Astrocyte (in vitro differentiated cells and primary cell): ENCODE measurements around the gene UAP1L1. TPM values are rescaled to one million over a fixed set of nuclear protein-coding genes. Genes with fewer than 3 reads are reported as not detected.

ENCODE experiments used
- DNase-seq: peaks from one replicate; pipeline ENCODE4 v3.0.0-alpha.2; 2010; ENCODE audit warnings: low read depth
- FAIRE-seq: peaks from 2 replicates; lab custom pipeline; 2011; peaks lifted over from hg19 to GRCh38; lab: Jason Lieb, UNC
- H2AFZ ChIP-seq: 2 replicates; pipeline ENCODE4 v1.6.0; 2012; ENCODE audit warnings: low read depth, low read length, inconsistent platforms
- H3K27ac ChIP-seq: 2 replicates; pipeline ENCODE4 v1.5.1; 2011; ENCODE audit warnings: low read depth, low read length, inconsistent platforms
- H3K27me3 ChIP-seq: 2 replicates; pipeline ENCODE4 v1.6.0; 2011; ENCODE audit warnings: low read length, inconsistent platforms; ENCODE audit not compliant: insufficient read depth
- H3K36me3 ChIP-seq: 2 replicates; pipeline ENCODE4 v1.5.1; 2011; ENCODE audit warnings: low read length, inconsistent platforms; ENCODE audit not compliant: insufficient read depth
- H3K4me1 ChIP-seq: 2 replicates; pipeline ENCODE4 v1.5.1; 2011; ENCODE audit warnings: low read length, inconsistent platforms; ENCODE audit not compliant: insufficient read depth
- H3K4me2 ChIP-seq: 2 replicates; pipeline ENCODE4 v1.6.0; 2012; ENCODE audit warnings: low read length, inconsistent platforms
- H3K4me3 ChIP-seq: 2 replicates; pipeline ENCODE4 v1.5.1; 2011; ENCODE audit warnings: low read depth, mild to moderate bottlenecking, low read length, inconsistent platforms; ENCODE audit not compliant: insufficient read depth
- H3K79me2 ChIP-seq: 2 replicates; pipeline ENCODE4 v1.6.0; 2012; ENCODE audit warnings: mild to moderate bottlenecking, low read length, inconsistent platforms; ENCODE audit not compliant: insufficient read depth
- H3K9ac ChIP-seq: 2 replicates; pipeline ENCODE4 v1.6.0; 2012; ENCODE audit warnings: mild to moderate bottlenecking, low read length, inconsistent platforms
- H3K9me3 ChIP-seq: 2 replicates; pipeline ENCODE4 v1.5.1; 2012; ENCODE audit warnings: low read depth, mild to moderate bottlenecking, low read length, inconsistent platforms; ENCODE audit not compliant: insufficient read depth
- H4K20me1 ChIP-seq: 2 replicates; pipeline ENCODE4 v1.6.0; 2012; ENCODE audit warnings: low read length, inconsistent platforms; ENCODE audit not compliant: insufficient read depth
- H3K27ac Mint-ChIP-seq: one replicate; pipeline ENCODE4 v1.8.0; 2021; ENCODE audit warnings: mild to moderate bottlenecking, mixed read lengths; ENCODE audit not compliant: unreplicated experiment
- H3K27me3 Mint-ChIP-seq: one replicate; pipeline ENCODE4 v1.8.0; 2021; ENCODE audit warnings: low read depth, mixed read lengths; ENCODE audit not compliant: unreplicated experiment
- H3K36me3 Mint-ChIP-seq: one replicate; pipeline ENCODE4 v1.8.0; 2021; ENCODE audit warnings: low read depth, mixed read lengths; ENCODE audit not compliant: unreplicated experiment
- H3K4me1 Mint-ChIP-seq: one replicate; pipeline ENCODE4 v1.8.0; 2021; ENCODE audit warnings: low read depth, mixed read lengths; ENCODE audit not compliant: unreplicated experiment
- H3K4me3 Mint-ChIP-seq: one replicate; pipeline ENCODE4 v1.8.0; 2021; ENCODE audit warnings: mild to moderate bottlenecking, moderate library complexity, mixed read lengths; ENCODE audit not compliant: unreplicated experiment
- H3K9me3 Mint-ChIP-seq: one replicate; pipeline ENCODE4 v1.8.0; 2021; ENCODE audit warnings: mild to moderate bottlenecking, mixed read lengths; ENCODE audit not compliant: unreplicated experiment
- CTCF ChIP-seq: IDR thresholded peaks from 2 replicates; pipeline ENCODE4 v1.5.1; 2011; ENCODE audit warnings: low read depth, mild to moderate bottlenecking, inconsistent platforms, low read length, moderate library complexity; ENCODE audit not compliant: insufficient read depth
- EZH2 ChIP-seq: IDR thresholded peaks from 2 replicates; pipeline ENCODE4 v1.6.1; 2012; ENCODE audit warnings: mild to moderate bottlenecking, low read length, inconsistent platforms; ENCODE audit not compliant: insufficient read depth
- total RNA-seq: library from RNA; stranded (reverse); gene quantifications from 2 replicates; pipeline ENCODE4 v1.2.1, GENCODE V29; 2021

UAP1L1 gene
- total RNA-seq, 1 donor from 2014 or later = 4.0 TPM

DNA sequence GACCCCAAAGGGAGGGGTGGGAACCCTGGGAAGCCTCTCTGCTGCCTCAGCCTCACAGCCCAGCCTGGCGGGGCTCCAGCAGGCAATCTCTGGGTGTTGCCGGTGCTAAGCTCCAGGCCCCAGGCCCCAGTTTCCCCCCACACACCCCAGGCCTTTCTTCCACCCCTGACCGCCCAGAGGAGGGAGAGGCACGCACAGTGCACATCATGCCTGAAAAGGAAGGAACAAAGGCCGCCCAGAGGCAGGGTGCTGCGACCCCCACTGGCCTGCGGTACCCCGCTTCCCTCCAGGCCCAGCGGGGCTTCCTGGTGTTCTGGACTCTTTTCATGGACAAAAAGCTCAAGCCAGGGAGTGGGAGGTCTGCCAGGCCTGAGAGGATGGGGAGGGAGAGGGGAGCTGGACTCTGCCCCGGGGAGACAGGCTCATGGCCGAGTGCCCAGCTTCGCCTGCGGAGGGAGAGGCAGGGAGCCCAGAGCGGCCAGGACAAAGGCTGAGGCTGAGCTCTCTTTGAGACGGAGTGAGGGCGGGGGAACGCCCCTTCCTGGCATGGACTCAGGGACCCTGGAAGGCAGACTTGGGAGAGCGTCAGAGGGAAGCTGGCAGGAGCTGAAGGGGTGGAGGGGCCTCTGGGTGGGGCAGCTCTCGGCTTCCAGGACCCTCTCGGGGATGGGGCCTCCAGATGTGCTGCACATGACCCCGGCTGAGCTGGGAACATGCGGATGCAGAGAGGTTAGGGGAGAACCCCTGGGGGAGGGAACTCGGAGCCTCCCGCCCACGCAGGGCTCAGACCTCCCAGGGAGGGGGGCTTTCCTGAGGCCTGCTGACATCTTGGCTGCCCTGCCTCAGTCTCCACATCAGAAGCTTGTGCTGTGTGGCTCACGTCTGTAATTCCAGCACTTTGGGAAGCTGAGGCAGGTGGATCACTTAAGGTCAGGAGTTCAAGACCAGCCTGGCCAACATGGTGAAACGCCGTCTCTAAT, 21.6 kb upstream of the UAP1L1 start:
- no peak overlapping the region for H3K27ac ChIP-seq
- no peaks in the 10 kb centered on the region for H4K20me1 ChIP-seq
- no peaks in the 10 kb centered on the region for H3K36me3 ChIP-seq
- H3K9me3 ChIP-seq = no peaks in the 10 kb centered on the region
- no peaks in the 10 kb centered on the region for H3K79me2 ChIP-seq
- FAIRE-seq = no peak
- H3K9ac ChIP-seq = no peak overlapping the region
- H3K4me3 ChIP-seq = no peak overlapping the region
- Mint-ChIP-seq H3K4me1 (no peaks in the 10 kb centered on the region), H3K9me3 (no peaks in the 10 kb centered on the region), H3K36me3 (no peaks in the 10 kb centered on the region), H3K4me3 (no peak overlapping the region), H3K27ac (no peak overlapping the region), H3K27me3 (peaks cover 42% of the 10 kb centered on the region)
- peak overlapping the region; percentile 66 for H2AFZ ChIP-seq
- peak overlapping the region; percentile 44 for H3K4me2 ChIP-seq
- no peak for TF ChIP-seq EZH2
- H3K4me1 ChIP-seq = peaks cover 5% of the 10 kb centered on the region
- peaks cover 14% of the 10 kb centered on the region for H3K27me3 ChIP-seq
- DNase-seq = peak; percentile 66

DNA sequence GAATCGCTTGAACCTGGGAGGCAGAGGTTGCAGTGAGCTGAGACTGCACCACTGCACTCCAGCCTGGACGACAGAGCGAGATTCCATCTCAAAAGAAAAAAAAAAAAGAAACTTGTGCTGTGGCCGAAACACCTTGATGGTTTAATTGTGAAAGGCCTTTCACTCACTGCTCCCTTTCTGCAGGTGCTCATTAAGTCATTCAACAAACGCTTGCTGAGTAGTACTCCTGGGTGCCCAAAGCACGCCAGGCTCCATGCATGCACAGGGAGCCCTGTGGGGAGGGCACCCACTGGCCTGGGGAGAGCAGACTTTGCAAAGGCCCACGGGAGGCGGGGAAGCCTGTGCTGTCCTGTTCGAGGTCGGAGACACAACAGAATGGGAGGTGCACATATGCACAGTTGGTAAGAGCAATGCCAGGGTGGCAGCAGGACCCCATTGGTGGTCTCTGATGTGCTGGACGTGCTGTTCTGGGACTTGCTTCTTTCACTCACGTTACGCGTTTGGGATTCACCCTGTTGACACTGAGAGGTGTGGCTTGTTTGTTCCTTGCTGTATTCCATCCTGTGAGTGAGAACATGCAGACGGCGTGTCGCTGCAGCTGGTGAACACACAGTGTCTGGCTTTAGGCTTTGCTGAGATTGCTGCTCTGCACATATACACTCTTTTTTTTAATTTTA, 20.4 kb upstream of the UAP1L1 start:
- Histone ChIP-seq H2AFZ (no peak overlapping the region), H3K4me3 (no peak overlapping the region), H3K9me3 (no peaks in the 10 kb centered on the region), H3K9ac (no peak overlapping the region), H3K4me2 (no peak overlapping the region), H3K4me1 (peaks cover 5% of the 10 kb centered on the region), H3K27ac (no peak overlapping the region), H3K79me2 (no peaks in the 10 kb centered on the region), H3K27me3 (peaks cover 14% of the 10 kb centered on the region), H4K20me1 (no peaks in the 10 kb centered on the region), H3K36me3 (no peaks in the 10 kb centered on the region)
- Mint-ChIP-seq H3K27me3 (peaks cover 40% of the 10 kb centered on the region), H3K4me1 (no peaks in the 10 kb centered on the region), H3K9me3 (no peaks in the 10 kb centered on the region), H3K4me3 (no peak overlapping the region), H3K36me3 (no peaks in the 10 kb centered on the region), H3K27ac (no peak overlapping the region)
- no peak for FAIRE-seq
- TF ChIP-seq EZH2 (no peak), CTCF (no peak)
- no peak for DNase-seq

DNA sequence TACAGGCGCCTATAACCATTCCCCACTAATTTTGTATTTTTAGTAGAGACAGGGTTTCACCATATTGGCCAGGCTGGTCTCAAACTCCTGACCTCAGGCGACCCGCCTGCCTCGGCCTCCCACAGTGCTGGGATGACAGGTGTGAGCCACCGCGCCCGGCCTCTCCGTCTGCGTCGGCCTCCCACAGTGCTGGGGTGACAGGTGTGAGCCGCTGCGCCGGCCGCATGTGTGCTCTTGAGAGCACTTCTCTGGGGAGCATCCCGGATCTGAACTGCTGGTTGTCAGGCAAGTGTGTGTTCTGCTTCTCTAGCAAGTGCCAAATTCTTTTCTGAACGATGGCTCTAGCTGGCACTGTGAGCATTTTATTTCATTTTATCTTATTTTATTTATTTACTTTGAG, 19.8 kb upstream of the UAP1L1 start:
- H3K79me2 ChIP-seq = no peaks in the 10 kb centered on the region
- Mint-ChIP-seq H3K4me1 (no peaks in the 10 kb centered on the region), H3K36me3 (no peaks in the 10 kb centered on the region), H3K27ac (no peak overlapping the region), H3K9me3 (no peaks in the 10 kb centered on the region), H3K4me3 (no peak overlapping the region), H3K27me3 (peaks cover 39% of the 10 kb centered on the region)
- TF ChIP-seq CTCF = no peak
- no peak for TF ChIP-seq EZH2
- H3K9ac ChIP-seq = no peak overlapping the region
- H3K4me3 ChIP-seq = no peak overlapping the region
- FAIRE-seq (no peak), DNase-seq (no peak)
- H3K27ac ChIP-seq = no peak overlapping the region
- no peaks in the 10 kb centered on the region for H4K20me1 ChIP-seq
- H3K4me2 ChIP-seq = no peak overlapping the region
- H3K27me3 ChIP-seq = peaks cover 12% of the 10 kb centered on the region
- H3K36me3 ChIP-seq = no peaks in the 10 kb centered on the region
- no peak overlapping the region for H2AFZ ChIP-seq
- no peaks in the 10 kb centered on the region for H3K9me3 ChIP-seq
- peaks cover 5% of the 10 kb centered on the region for H3K4me1 ChIP-seq
